WERI-Rb-1 (cell line): ENCODE data around the gene DHRSX.

Experiments
- DNase-seq: peaks from one replicate; pipeline ENCODE4 v3.0.0-alpha.2; 2020
- H3K27ac ChIP-seq: fragments of 250-450 bp; sonication (Bioruptor Pico); 2 replicates; pipeline ENCODE4 v1.5.1; 2020; ENCODE audit warnings: mild to moderate bottlenecking, moderate library complexity
- H3K27me3 ChIP-seq: fragments of 250-450 bp; sonication (Bioruptor Pico); 2 replicates; pipeline ENCODE4 v1.5.1; 2021; ENCODE audit warnings: mild to moderate bottlenecking, low read depth, moderate library complexity; ENCODE audit not compliant: insufficient read depth, severe bottlenecking
- H3K36me3 ChIP-seq: fragments of 250-450 bp; sonication (Bioruptor Pico); 2 replicates; pipeline ENCODE4 v1.5.1; 2020; ENCODE audit warnings: mild to moderate bottlenecking, moderate library complexity
- H3K4me3 ChIP-seq: 2 replicates; pipeline ENCODE4 v1.5.1; 2011; ENCODE audit warnings: low read depth, mild to moderate bottlenecking, control low read depth, low read length
- H3K9me3 ChIP-seq: fragments of 250-450 bp; sonication (Bioruptor Pico); 2 replicates; pipeline ENCODE4 v1.5.1; 2021; ENCODE audit warnings: mild to moderate bottlenecking, moderate library complexity; ENCODE audit not compliant: severe bottlenecking
- TF ChIP-seq, protein P1 (sequence below): IDR thresholded peaks from 2 replicates; pipeline ENCODE4 v1.5.1; 2011; ENCODE audit warnings: low read depth, mild to moderate bottlenecking, control low read depth, inconsistent platforms, low read length

The DHRSX gene

DNA sequence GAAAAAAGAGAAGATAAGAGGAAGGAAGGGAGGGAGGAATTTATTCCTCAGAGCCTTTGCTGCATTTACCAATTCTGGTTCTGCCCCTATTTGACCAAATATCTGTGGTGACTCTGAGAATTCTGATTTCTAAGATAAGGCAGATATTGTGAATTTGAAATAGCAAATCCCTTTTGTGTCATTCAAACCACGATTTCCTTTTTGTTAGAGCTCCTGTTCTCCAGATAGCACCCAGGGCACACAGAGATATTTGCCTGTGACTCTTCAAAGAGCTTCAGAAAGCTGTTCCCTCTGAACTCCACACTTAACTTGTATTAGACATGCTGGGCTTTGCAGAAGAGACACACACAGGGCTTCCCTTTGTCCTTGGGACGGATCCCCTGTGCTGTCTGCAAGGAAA is 272.2 kb downstream of the DHRSX start:
- TF ChIP-seq, protein P1, sequence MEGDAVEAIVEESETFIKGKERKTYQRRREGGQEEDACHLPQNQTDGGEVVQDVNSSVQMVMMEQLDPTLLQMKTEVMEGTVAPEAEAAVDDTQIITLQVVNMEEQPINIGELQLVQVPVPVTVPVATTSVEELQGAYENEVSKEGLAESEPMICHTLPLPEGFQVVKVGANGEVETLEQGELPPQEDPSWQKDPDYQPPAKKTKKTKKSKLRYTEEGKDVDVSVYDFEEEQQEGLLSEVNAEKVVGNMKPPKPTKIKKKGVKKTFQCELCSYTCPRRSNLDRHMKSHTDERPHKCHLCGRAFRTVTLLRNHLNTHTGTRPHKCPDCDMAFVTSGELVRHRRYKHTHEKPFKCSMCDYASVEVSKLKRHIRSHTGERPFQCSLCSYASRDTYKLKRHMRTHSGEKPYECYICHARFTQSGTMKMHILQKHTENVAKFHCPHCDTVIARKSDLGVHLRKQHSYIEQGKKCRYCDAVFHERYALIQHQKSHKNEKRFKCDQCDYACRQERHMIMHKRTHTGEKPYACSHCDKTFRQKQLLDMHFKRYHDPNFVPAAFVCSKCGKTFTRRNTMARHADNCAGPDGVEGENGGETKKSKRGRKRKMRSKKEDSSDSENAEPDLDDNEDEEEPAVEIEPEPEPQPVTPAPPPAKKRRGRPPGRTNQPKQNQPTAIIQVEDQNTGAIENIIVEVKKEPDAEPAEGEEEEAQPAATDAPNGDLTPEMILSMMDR, result no peak
- Histone ChIP-seq H3K36me3 (peaks cover 8% of the 10 kb centered on the region), H3K4me3 (no peak overlapping the region), H3K27me3 (no peaks in the 10 kb centered on the region), H3K27ac (no peak overlapping the region), H3K9me3 (no peaks in the 10 kb centered on the region)
- no peak for DNase-seq

DNA sequence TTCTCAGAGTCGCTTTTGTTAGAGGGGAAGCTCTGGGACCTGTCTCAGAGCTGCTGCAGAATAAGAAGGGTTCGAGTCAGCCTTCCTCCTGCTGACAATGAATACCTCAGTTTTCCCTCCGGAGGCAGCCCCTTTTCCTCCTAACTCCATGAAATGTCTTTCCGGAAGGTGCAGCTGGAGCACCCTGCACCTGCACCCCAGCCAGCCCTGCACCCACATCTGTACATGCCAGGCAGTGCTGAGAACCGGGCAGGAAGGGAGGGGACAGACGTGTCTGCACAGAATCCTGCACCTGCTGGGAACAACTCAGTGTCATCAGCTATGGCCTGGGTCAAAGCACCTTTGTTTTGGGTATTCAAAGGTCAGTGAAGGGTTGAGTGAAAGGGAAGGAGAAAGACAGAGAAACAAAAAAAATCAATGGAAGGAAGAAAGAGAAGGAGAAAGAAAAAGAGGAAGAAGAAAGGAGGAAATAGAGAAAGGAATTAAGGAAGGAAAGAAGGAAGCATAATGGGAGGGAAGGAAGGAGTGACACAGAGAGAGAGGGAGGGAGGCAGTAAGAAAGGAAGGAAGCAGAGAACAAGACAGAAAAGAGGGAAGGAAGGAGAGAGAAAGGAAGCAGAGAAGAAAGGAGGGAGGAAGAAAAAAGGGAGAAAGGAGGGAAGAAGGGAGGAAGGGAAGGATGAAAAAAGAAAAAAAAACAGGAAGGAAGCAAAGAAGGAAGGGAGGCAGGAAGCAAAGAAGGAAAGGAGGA is 273.7 kb downstream of the DHRSX start:
- H3K9me3 ChIP-seq, result no peaks in the 10 kb centered on the region
- H3K27me3 ChIP-seq, result no peaks in the 10 kb centered on the region
- DNase-seq, result no peak
- TF ChIP-seq, protein P1, result no peak
- H3K27ac ChIP-seq, result no peak overlapping the region
- no peak overlapping the region for H3K4me3 ChIP-seq
- peaks cover 8% of the 10 kb centered on the region for H3K36me3 ChIP-seq

DNA sequence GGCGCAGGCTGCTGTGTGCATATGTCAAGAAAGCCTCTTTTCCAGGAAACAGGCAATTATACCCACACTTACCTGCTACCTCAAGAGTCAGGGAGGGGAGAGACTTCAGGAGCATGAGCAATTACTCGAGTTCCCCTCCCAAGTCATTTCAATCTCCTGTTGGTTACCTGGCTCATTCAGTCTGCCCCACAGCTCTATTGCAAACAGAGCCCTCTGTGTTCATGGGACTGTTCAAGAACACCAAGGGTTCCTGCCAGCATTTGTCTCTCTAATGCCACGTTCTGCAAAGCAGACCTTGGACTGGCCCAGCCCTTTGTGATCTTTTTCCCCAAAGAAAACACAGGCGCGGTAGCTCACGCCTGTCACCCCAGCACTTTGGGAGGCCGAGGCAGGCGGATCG is 274.6 kb downstream of the DHRSX start:
- H3K27ac ChIP-seq, result no peak overlapping the region
- no peaks in the 10 kb centered on the region for H3K9me3 ChIP-seq
- DNase-seq, result no peak
- TF ChIP-seq, protein P1, result no peak
- H3K36me3 ChIP-seq, result peaks cover 8% of the 10 kb centered on the region
- H3K27me3 ChIP-seq, result no peaks in the 10 kb centered on the region
- no peak overlapping the region for H3K4me3 ChIP-seq

DNA sequence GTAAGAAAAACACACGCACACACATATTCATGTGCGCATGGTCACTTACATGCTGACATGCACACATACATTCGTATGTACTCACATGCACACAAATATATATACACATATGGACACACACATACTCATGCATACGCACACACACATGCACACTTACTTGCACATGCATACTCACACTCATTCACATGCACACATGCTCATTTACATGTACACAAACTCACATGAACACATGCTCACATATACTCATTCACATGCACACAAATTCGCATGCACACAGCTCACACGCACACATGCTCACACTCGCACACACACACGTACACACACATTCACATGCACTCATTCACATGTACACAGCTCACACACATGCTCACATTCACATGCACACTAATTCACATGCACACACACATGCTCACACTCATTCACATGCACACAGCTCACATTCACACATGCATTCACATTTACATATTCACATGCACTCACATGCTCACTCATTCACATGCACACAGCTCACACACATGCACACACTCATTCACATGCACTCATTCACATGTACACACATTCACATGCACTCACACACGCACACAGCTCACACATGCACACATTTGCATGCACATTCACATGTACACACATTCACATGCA is 276.1 kb downstream of the DHRSX start:
- Histone ChIP-seq H3K27ac (no peak overlapping the region), H3K27me3 (no peaks in the 10 kb centered on the region), H3K36me3 (peaks cover 15% of the 10 kb centered on the region), H3K4me3 (no peak overlapping the region), H3K9me3 (peaks cover 3% of the 10 kb centered on the region)
- TF ChIP-seq, protein P1, result no peak
- no peak for DNase-seq

DNA sequence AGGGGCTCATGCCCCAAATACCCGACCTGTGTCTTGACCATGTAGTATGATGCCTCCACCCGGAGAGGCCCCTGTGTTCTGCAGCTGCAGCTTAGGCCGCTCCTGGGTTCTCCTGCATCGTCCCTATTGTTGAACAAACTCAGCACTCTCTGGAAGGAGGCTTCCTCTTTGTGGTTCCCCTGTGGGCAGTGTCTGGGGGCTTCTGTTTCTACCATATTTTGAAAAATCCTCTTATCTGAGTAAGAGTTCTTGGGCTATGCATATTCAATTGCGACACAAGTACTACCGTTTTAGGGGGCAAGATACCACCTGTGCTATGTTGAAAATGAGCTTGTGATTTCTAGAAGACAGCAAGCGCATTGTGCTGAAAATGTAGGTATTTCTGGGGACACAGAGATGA is 276.6 kb downstream of the DHRSX start:
- no peak for DNase-seq
- TF ChIP-seq, protein P1, result no peak
- no peaks in the 10 kb centered on the region for H3K27me3 ChIP-seq
- no peak overlapping the region for H3K27ac ChIP-seq
- H3K4me3 ChIP-seq, result no peak overlapping the region
- peaks cover 6% of the 10 kb centered on the region for H3K9me3 ChIP-seq
- peaks cover 14% of the 10 kb centered on the region for H3K36me3 ChIP-seq
